OCI-LY7 (cell line): Measurements from ENCODE around the gene GABRG3. TPM values are rescaled to one million over a fixed set of nuclear protein-coding genes. Genes with fewer than 3 reads are reported as not detected.

ENCODE experiments used
- BruUV-seq: library from RNA; stranded (reverse); fragments of 400-500 nt; replicated peaks from 2 replicates; lab custom pipeline; 2021; lab: Mats Ljungman, UMichigan
- CTCF ChIA-PET: fragments of 300-600 bp; sonication (Branson Sonifier 250); formaldehyde crosslinking; loops from one replicate; lab custom pipeline; 2022; ENCODE audit warnings: antibody characterized with exemption; ENCODE audit not compliant: unreplicated experiment; lab: Charles Lee
- POLR2A ChIA-PET: fragments of 300-600 bp; sonication (Branson Sonifier 250); formaldehyde crosslinking; loops from one replicate; lab custom pipeline; 2022; ENCODE audit warnings: antibody characterized with exemption; lab: Charles Lee
- DNase-seq: peaks from one replicate; pipeline ENCODE4 v3.0.0-alpha.2; 2015; ENCODE audit warnings: low spot score
- H2AFZ ChIP-seq: fragments of 200-600 bp; sonication (generic), shearing (Covaris generic); 2 replicates; pipeline ENCODE4 v1.6.1; 2014; ENCODE audit warnings: mild to moderate bottlenecking, antibody characterized with exemption, low read length, moderate library complexity
- H3K27ac ChIP-seq: fragments of 200-600 bp; sonication (generic); 2 replicates; pipeline ENCODE4 v1.5.1; 2014; ENCODE audit warnings: mixed run types, low read depth, mild to moderate bottlenecking, moderate library complexity, low read length, inconsistent platforms; ENCODE audit not compliant: poor library complexity, severe bottlenecking
- H3K36me3 ChIP-seq: fragments of 200-600 bp; sonication (generic); 2 replicates; pipeline ENCODE4 v1.6.1; 2014; ENCODE audit warnings: mild to moderate bottlenecking, antibody characterized with exemption, low read length, moderate library complexity, mixed read lengths; ENCODE audit not compliant: insufficient read depth
- H3K4me1 ChIP-seq: fragments of 200-600 bp; sonication (generic); 2 replicates; pipeline ENCODE4 v1.5.1; 2014; ENCODE audit warnings: mild to moderate bottlenecking, low read length; ENCODE audit not compliant: insufficient read depth, poor library complexity, severe bottlenecking
- H3K4me2 ChIP-seq: fragments of 200-600 bp; sonication (generic); 2 replicates; pipeline ENCODE4 v1.6.1; 2014; ENCODE audit warnings: mild to moderate bottlenecking, low read length
- H3K4me3 ChIP-seq: fragments of 200-600 bp; sonication (generic); 2 replicates; pipeline ENCODE4 v1.5.1; 2014; ENCODE audit warnings: mild to moderate bottlenecking, low read depth, low read length; ENCODE audit not compliant: poor library complexity, severe bottlenecking
- H3K79me2 ChIP-seq: fragments of 200-600 bp; sonication (generic); 2 replicates; pipeline ENCODE4 v1.6.1; 2016; ENCODE audit warnings: low read depth, mild to moderate bottlenecking, low read length, moderate library complexity, mixed read lengths; ENCODE audit not compliant: insufficient read depth
- H3K9me2 ChIP-seq: fragments of 200-600 bp; sonication (generic); 2 replicates; pipeline ENCODE4 v1.6.1; 2016; ENCODE audit warnings: mild to moderate bottlenecking, low read length, mixed read lengths; ENCODE audit not compliant: insufficient read depth
- H3K9me3 ChIP-seq: fragments of 200-600 bp; sonication (generic); 2 replicates; pipeline ENCODE4 v1.6.1; 2014; ENCODE audit warnings: mild to moderate bottlenecking, mixed run types, low read length, mixed read lengths
- H4K20me1 ChIP-seq: fragments of 200-600 bp; sonication (generic); 2 replicates; pipeline ENCODE4 v1.6.1; 2014; ENCODE audit warnings: mild to moderate bottlenecking, antibody characterized with exemption, low read length, moderate library complexity, mixed read lengths; ENCODE audit not compliant: insufficient read depth
- CTCF ChIP-seq: fragments of 200-600 bp; sonication (generic); conservative IDR thresholded peaks from 2 replicates; pipeline ENCODE4 v1.5.1; 2014; ENCODE audit warnings: mild to moderate bottlenecking, antibody characterized with exemption, low read length, moderate library complexity, mixed read lengths
- EZH2phosphoT487 ChIP-seq: fragments of 200-600 bp; sonication (generic); IDR thresholded peaks from 2 replicates; pipeline ENCODE4 v1.6.1; 2018; ENCODE audit warnings: low read depth, borderline replicate concordance, mild to moderate bottlenecking, mixed run types, antibody characterized with exemption, low read length, moderate library complexity, mixed read lengths
- intact Hi-C: fragments of 100-400 bp; cut with micrococcal nuclease; formaldehyde crosslinking; loops from one replicate; pipeline ENCODE4 v1.10.0; 2022; ENCODE audit not compliant: unreplicated experiment
- total RNA-seq, 2 experiments: library from RNA; depleted of rRNA in 1 of 2; stranded (reverse); fragments of >200 nt in 1 of 2; shearing (Covaris generic) in 1 of 2; gene quantifications; 2 replicates each; pipeline ENCODE4 v1.2.3, GENCODE V29; 2014 to 2022

The GABRG3 gene
- total RNA-seq, 2 experiments from 2014 or later = not detected

GRCh38 chr15:27088584-27089232 is 117.7 kb downstream of the GABRG3 start:
- Histone ChIP-seq H3K4me1 (no peaks in the 10 kb centered on the region), H3K27ac (no peak overlapping the region), H3K9me3 (peaks cover 8% of the 10 kb centered on the region; the same call in 1 of the 2 replicates), H3K4me3 (no peak overlapping the region), H3K9me2 (no peaks in the 10 kb centered on the region), H4K20me1 (no peaks in the 10 kb centered on the region), H2AFZ (no peak overlapping the region), H3K36me3 (no peaks in the 10 kb centered on the region), H3K4me2 (no peak overlapping the region), H3K79me2 (no peaks in the 10 kb centered on the region)
- BruUV-seq = no TSS peak
- CTCF ChIA-PET = no interaction called here
- POLR2A ChIA-PET = no interaction called here
- DNase-seq = no peak
- TF ChIP-seq CTCF (no peak), EZH2phosphoT487 (no peak)
- intact Hi-C loops = no loop called here

- Histone ChIP-seq H3K36me3 (no peaks in the 10 kb centered on the region), H3K27ac (no peak overlapping the region), H2AFZ (no peak overlapping the region), H3K9me2 (no peaks in the 10 kb centered on the region), H3K4me3 (no peak overlapping the region), H3K4me2 (no peak overlapping the region), H4K20me1 (no peaks in the 10 kb centered on the region), H3K4me1 (no peaks in the 10 kb centered on the region), H3K9me3 (peaks cover 8% of the 10 kb centered on the region; the same call in 1 of the 2 replicates), H3K79me2 (no peaks in the 10 kb centered on the region)
- no peak for DNase-seq
- no TSS peak for BruUV-seq
- POLR2A ChIA-PET = no interaction called here
- CTCF ChIA-PET = no interaction called here
- TF ChIP-seq EZH2phosphoT487 = no peak
- TF ChIP-seq CTCF = no peak
- intact Hi-C loops = no loop called here
Measured at GRCh38 chr15:27089233-27089586, 118.2 kb downstream of the GABRG3 start.

- DNase-seq = no peak
- H3K4me3 ChIP-seq = no peak overlapping the region
- intact Hi-C loops = loop anchor here (10.0 kb wide), 1 partner anchor 65 kb away; no protein-coding TSS in a partner anchor
- H3K9me3 ChIP-seq = peaks cover 8% of the 10 kb centered on the region; the same call in 1 of the 2 replicates
- H3K79me2 ChIP-seq = no peaks in the 10 kb centered on the region
- H4K20me1 ChIP-seq = no peaks in the 10 kb centered on the region
- POLR2A ChIA-PET = no interaction called here
- no peaks in the 10 kb centered on the region for H3K9me2 ChIP-seq
- H2AFZ ChIP-seq = no peak overlapping the region
- CTCF ChIA-PET = no interaction called here
- H3K27ac ChIP-seq = no peak overlapping the region
- no peak for TF ChIP-seq CTCF
- no peak for TF ChIP-seq EZH2phosphoT487
- H3K4me2 ChIP-seq = no peak overlapping the region
- H3K4me1 ChIP-seq = no peaks in the 10 kb centered on the region
- BruUV-seq = no TSS peak
- H3K36me3 ChIP-seq = no peaks in the 10 kb centered on the region
Measured at GRCh38 chr15:27089676-27090075, 118.7 kb downstream of the GABRG3 start.
